ENCODE data around the gene ELOVL7.
"Not testable (repeated sequence)": the region's sequence is repeated elsewhere in the genome, so short reads cannot be mapped to it uniquely, and the experiment has no call there.

ELOVL7 gene

DNA sequence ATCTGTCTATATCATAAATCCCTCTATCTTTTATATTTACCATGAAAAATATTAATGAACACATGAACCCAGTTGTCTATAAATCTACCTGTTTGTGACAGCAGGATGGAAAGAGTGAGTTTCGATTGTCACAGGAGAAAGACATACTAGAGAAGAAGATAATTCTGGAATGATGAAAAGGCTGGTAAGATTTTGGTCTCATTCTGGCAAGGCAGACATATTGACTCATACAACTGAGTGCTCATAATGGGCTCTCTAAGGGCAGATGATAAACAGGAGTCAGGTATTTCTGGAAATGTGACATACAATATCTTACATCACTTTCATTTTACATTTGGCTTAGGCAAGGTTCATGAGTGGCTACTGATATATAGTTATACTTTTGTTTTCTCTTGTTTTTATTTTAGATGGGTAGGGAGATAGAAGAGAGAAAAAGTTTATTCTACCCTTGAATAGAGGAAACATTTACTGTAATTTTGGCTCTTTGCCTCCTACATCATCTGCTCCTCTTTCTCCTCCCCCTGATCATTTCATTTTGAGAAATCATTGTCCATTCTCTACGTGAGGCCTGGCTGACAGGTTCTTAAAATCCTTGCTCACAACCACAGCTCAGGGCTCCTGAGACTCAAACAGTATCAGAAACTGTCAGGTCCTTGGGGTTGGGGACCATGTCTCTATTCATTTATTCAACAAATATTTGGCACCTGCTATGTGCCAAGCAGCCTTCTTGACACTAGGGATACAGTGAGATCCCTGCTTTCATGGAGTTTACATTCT is 14.4 kb downstream of the ELOVL7 start:
- DNase-seq, result no peak

DNA sequence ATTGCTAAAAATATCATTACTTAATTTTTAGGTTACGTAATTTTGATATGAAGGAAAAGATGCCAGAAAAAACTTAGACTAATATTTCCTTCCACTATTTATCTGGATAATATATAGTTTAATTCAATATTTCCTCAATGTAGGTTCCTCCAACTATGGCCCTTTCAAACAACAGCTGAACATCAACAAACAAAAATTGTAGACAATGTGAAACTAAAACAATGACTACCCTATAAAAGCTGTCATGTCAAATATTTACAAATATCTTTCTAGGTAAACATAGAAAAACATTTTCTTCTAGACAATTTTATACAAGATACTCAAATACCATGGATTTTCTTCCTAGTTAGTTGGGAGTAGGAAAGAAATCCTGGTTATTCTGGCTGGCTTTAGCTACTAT is 16.9 kb downstream of the ELOVL7 start:
- no peak for DNase-seq

DNA sequence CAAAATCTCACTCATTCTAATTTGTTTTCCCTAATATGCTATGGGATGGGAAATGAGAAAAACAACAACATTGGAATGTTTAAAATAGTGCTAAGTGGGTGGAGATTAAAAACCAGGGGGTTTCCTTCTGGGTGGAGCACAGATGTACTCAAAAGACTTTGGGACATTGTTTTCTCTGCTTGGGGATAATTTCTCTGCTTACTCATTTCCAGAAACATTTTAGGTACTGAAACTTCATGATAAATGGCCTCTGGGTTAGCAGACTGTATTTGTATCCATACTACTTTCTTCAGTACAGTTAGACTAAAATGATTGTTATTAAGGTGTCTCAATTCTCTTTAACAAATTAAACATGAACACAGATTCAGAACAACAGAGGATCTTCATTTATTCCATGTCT is 17.4 kb downstream of the ELOVL7 start:
- DNase-seq, result no peak

DNA sequence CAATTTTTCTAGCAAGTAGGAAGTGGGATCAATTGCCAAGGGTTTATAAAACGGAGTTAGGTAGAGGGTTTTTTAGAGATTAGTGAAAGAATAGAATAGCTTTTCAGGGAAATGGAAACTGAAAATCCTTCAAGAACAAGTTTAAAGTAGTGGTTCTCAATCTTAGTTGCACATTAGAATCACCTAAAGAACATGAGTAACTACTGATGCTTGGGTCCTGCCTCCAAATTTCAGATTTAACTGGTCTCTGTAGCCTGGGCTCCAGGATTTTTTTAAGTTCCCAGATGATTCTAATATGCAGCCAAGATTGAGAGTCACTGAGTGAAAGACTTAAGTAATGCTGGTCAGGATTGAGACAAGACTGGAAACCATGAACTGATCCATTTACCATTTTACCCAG is 20.5 kb downstream of the ELOVL7 start:
- DNase-seq, result no peak

DNA sequence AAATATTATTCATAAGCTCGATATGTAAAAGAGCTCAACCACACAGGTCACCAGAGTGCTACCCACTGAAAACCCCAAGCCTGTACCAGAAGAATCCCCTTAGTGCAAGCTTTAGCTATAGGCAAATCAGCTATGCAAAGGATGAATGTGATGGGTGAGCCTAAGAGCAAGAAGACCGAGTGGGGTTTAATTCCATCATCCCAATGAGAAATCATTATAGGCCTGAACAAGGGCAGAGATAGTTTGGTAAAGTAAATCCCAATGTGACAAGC is 21.8 kb downstream of the ELOVL7 start:
- DNase-seq, result no peak

DNA sequence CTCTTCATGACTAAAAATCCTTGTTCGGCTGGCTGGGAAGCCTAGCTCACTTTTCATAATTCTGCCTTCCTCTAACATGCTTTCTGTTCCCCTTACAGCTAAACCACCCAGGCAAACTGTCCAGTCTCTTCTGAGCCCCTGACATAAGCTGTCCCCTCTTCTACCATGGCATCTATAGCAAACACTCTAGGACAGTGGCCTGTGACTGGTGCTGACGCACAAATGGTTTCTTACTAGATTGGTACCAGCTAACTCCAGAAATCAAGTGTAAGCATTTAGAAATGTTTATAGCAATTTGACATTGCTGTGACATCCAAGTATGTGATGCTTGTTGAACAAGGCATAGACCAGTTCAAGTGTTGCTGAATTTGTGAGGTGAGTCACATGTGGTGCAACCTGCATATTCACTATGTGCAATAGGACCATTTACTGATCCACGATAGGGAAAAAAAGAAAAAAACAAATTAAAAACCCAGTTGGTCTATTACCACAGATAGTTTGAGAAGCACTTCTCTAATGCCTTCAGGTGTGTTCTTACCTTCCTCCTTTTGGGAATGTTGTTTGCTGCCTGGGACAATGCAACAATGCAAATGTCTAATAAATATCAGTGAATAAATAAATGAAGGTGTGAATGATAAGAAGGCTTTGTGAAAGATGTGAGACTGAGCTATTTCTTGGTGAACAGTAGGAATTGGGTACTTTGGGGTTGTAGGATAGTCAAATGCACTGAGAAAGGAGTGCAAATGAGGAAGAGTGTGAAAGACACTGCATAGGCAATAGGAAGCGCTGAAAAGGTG is 22.4 kb downstream of the ELOVL7 start:
- DNase-seq, result no peak

DNA sequence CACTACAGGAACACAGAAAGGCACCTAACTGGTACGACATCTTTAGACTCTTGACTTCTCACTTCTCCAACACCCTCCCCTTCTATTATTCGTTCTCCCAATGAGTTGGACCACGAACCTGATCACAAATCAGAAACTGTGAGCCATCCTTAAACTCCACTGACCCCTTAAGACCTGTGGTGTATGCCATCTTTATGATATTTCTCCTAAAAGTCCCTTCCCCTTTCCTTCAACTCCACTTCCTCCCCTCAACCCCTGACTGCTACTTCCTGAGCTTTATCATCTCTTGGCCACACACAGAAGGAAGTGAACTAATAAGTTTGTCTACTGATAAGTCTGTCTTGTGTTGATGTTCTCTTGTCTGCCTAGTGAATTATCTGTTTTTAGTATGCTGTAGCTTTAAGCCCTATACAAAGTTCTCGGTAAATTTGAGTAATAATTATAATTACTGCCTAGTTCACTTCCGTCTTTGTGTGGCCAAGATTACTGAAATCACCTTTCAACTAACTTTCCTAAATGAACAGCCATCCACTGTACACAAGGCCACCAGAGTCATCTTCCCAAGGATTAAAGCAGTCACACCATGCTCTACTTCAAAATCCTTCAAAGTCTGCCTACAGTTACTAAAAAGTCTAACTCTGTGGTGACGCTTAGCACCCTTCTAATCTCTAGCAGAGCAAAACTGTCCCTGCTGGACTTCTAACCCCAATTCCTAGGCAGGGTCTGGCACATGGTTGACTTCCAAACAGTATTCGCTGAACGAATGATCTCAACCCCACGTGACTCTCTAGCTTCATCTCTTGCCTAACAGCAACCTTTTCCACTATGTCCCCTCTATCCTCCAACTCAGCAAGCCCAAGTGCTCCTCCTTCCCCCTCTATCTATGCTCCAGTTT is 23.2 kb downstream of the ELOVL7 start:
- no peak for DNase-seq

DNA sequence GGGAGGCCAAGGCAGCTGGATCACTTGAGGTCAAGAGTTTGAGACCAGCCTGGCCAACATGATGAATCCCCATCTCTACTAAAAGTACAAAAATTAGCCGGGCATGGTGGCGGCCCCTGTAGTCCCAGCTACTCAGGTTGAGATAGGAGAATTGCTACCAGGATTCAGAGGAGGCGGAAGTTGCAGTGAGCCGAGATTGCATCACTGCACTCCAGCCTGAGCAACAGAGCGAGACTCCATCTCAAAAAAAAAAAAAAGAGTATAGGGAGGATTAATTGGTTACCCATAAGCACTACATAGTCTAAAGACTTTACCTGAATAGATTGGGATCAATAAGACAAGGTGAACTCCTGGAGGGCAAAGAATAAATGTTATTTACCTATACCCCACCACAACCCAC is 27.9 kb downstream of the ELOVL7 start:
- not testable (repeated sequence) for DNase-seq

DNA sequence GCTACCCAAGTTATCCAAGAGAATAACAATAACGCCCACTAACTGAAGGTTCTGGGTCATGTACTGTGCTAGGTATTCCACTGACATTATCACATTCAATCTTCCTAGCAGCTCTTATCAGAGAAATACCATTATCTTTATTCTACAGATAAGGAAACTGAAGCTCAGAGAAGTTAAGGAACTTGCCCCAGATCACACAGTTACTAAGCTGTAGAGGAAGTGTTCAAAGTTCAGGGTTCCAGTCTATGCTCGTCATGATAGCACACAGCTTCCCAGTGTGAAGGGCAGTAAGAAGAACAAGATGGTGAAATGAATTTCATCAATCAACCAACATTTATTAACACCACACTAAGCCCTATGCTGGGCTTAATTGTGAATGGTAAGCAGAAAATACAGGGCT is 29.6 kb downstream of the ELOVL7 start:
- no peak for DNase-seq

DNA sequence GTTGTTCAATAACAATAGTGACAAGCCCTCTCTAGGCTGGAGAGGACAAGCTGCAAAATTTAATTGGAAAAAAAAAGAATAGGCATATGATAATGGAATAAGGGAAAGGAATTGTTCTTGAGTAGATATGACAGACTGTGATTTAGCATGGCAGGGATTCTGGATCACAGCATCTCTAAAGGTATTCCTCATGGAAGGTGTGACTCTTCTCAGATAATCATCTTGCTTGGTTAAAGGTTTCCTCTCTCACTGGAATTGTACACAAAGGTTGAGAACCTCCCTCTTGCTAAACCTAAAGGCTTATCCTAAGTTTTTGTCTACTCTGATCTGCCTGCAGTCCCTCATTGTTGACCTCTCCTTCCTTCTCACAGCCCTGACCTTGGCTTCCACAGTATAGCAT is 31.6 kb downstream of the ELOVL7 start:
- no peak for DNase-seq

DNA sequence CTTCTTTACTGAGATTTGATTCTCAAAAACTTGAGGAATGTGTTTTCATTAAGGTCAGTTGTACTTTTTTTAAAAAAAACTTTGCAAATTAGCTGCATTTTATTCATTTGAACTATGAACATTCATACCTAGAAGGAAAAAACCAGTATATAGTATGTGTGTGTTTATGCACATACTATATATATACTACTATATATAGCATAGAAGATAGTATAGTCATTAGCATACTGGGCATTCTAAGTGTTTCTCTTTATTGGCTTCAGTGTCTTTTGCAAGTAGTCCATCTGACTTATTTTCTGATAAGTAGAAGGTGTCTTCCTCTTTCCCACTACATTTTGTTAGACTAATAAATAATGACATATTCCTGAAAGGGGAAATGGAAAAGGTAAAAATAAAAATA is 33.0 kb downstream of the ELOVL7 start:
- DNase-seq, result no peak

DNA sequence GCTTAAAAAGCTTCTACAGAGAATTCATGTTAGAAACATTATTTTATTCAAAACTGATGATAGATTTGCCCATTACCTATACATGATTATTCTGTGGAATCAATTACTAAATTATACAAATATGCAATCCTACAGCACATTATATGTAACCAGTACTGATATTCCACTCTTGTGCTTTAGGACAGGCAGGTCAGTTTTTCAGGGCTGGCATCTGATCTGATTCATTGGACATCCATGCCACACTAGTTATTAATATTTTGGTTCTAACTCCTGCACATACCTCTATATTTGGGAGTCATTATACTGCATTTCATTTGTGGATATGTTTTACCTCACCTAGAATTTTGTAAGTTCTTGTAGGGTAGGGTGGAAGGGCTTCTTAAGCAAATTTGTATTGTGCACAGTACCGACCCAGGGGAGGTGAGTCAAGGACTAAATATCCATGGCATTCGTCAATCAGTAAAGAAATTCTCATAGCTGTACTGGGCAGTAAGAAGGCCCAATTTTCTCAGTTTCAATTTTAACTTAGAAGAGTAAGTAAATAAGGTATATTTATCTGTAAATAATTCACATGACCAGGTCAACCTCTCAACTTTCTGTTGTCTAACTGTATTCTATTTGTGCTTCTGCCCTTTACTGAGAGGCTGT is 33.5 kb downstream of the ELOVL7 start:
- no peak for DNase-seq

DNA sequence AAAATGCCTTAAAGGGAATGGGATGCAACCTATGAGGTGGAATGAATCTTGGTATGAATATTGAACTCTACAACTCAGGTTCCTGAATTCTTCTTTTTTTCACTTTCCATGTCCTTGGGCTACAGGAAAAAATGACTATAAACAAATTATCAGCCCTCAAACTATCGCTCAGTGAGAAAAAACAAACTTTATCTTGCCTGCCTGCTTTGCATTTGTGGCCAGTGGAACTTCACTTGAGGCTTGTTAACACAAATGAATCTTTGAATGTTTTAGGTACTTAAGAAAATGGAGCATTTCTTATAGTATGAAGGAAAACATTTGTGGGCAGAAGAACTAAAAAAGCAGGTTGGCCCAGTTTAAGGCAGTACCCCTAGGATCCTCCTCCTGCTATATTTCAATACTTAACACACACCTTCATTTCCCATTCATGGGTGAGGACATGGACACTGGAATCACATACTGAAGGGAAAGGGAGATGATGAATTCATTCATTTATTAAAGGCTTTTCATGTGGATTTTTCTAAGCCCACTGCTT is 34.1 kb downstream of the ELOVL7 start:
- no peak for DNase-seq

DNA sequence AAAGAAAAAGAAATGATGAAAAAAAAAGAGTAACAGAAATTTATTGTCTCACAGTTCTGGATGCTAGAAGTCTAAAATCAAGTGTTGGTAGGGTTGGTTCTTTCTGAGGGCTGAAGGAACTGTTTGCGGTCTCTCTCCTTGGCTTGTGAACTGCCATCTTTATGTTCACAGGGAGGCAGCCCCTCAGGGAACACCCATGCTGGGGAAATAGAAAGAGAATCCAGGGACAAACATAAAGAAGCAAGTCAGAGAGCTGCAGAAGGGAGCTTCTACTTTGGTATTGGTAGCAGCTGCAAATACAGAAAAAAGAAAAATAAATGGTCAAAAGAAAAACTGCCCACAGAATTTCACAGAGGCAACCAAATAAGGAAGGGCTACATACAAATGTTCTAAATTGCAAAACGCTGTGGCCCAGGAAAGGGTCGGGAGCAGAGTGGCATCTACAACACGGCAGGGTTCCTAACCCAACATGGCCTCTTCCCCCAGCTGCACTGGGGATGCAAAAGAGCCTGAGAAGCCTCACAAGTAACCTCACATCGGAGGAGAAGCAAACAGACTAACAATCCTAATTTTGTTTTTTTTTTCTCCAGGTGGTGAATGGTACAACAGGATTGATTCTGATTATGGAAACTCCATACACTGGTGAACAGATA is 37.4 kb downstream of the ELOVL7 start:
- no peak for DNase-seq

DNA sequence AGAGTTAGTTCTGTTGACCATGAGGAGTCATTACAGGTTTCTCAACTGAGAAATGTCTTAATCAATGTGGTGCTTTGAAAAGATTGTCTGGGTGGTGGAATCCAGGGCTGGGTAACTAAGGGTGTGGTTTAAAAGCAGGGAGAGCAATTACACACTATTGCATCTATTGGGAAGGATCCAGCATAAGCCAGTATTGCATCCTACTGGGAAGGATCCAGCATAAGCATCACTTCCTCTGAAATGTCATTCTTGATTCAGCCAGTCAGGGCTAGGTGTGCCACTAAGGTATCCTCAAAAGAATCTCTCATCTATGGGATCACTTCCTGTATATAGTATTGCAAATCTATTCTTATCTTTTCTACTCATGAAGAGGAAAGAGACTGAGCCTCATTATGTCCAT is 38.6 kb downstream of the ELOVL7 start:
- no peak for DNase-seq

DNA sequence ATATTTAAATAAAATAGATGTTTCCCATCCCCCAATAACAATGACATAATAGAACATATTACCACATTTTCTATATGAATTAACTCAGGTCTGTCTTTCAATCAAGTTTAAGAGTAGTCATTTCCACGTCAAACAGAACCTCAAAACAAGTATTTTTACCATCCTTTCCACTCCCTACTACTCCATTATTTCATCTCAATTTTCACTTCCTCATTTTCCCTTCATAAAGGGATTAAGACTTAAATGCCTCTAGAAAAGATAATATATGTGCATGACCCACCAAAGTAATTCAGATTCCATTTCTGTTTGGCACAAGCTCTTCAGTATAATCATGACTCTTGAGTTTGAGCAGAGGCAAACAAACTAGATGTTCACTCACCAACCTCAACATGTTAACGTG is 40.4 kb downstream of the ELOVL7 start:
- DNase-seq, result no peak

DNA sequence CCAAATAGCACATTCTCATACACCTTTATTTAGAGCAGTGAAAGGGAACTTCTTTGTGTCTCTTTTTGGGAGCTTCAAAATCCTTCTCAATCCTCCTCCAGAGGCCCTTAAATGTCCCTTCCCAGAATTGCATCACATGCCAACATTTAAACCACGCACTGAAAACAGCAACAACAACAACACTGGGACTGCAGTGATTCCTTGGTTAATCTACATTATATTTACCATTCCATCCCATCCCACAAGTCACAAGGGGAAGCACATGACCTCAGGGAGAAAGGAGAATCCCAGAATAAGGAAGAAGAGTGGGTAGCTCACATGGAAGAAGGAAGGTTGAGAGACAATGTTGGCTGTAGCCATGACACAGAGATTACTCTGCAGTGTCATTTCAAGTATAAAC is 41.1 kb downstream of the ELOVL7 start:
- no peak for DNase-seq

DNA sequence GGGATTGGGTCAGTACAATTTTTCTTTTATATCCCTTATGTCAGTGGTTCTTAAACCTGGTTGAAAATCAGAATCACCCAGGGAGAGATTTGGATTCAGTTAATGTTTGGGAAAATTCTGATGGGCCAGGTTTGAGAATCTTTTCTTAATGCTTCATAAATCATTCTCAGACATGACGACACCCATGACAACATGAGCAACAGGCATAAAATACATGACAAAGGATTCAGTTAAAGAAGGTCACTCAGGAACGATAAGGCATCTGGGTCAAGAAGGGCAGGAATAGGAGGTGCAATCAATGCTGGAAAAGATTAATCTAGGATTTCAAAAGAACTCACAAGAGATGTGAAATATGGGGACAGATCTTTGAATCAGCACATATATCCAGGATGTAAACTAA is 41.8 kb downstream of the ELOVL7 start:
- DNase-seq, result no peak

DNA sequence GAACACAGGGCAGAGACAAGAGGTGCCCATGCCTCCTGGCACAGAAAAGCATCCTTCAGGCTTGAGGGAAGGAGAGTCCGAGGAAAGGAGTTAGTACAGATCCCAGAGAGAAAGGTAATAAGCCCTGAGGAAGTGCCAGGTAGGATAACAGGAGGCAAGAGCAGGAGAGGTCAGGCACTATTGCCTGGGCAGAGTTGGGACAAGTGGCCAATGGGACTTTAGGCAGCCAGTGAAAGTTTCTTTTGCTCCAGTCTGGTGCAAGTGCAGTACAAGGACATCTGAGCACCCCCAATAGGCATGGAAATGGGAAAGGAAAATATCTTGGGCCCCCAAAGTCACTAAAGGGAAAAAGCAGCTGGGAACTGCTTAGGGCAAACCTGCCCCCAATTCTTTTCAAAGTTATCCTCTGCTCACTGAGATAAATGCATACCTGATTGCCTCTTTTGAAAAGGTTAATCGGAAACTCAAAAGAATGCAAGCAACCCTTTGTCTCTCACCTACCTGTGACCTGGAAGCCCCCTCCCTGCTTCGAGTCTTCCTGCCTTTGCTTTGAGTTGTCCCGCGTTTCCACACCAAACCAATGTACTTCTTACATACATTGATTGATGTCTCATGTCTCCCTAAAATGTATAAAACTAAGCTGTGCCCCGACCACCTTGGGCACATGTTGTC is 46.5 kb downstream of the ELOVL7 start:
- no peak for DNase-seq

DNA sequence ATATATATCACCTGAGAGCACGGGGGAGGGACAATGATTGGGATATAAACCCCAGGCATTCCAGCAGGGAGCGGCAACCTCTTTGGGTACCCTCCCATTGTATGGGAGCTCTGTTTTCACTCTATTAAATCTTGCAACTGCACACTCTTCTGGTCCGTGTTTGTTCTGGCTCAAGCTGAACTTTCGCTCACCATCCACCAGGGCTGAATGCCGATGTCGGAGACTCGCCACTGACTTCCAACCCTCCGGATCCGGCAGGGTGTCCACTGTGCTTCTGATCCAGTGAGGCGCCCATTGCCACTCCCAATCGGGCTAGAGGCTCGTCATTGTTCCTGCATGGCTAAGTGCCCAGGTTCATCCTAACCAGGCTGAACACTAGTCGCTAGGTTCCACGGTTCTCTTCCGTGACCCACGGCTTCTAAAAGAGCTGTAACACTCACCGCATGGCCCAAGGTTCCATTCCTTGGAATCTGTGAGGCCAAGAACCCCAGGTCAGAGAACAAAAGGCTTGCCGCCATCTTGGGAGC is 48.6 kb downstream of the ELOVL7 start:
- DNase-seq, result not testable (repeated sequence)

DNA sequence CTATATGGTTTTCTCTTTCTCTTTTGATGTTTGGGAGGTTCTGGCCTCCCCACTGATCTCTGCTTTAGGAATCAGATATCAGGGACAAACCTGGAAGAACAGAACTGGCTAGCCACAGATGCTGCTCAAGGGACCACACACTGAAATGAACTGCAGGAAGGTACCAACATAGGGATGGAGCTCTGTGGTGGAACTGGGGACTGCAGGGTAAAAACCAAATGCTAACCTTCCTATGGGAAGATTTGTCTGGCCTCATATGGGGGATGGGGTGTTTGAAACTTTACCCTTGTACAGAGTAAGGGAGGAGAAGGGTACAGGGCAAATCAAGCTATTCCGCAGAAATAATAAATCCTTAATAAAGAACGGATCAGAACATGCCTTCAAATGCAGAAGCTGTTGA is 49.4 kb downstream of the ELOVL7 start:
- DNase-seq, result no peak

DNA sequence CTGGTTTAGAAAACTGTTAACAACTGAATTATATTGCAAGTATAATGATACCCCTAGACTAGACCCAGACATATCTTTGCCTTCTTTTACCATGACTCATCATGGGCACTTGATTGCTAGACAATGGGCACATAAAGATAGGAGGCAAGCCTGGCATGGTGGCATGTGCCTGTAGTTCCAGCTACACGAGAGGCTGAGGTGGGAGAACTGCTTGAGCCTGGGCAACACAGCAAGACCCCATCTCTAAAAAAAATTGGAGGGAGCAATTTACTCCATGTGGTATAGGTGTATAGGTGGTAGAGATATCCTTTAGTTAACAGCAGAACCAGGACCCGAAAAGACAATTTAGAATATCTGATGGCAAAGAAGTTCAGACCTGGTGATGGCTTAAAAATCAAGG is 51.6 kb downstream of the ELOVL7 start:
- DNase-seq, result no peak
